ENCODE data around the gene NCKAP5.

GRCh38 chr2:133271105-133271504 lies 297.2 kb downstream of the NCKAP5 start:
- no peak for TF ChIP-seq CTCF (conservative IDR thresholded peaks at IDR 0.05; ENCODE audit: low read depth, low read length)
- TF ChIP-seq EZH2phosphoT487 (IDR thresholded peaks at IDR 0.05; ENCODE audit: borderline replicate concordance, low read length) = no peak
- TF ChIP-seq EZH2 (IDR thresholded peaks at IDR 0.05; ENCODE audit: low read length, unreplicated experiment) = no peak

All from PC-3 (cell line).